ENCODE results near the gene ANO3.

The ANO3 gene

DNA sequence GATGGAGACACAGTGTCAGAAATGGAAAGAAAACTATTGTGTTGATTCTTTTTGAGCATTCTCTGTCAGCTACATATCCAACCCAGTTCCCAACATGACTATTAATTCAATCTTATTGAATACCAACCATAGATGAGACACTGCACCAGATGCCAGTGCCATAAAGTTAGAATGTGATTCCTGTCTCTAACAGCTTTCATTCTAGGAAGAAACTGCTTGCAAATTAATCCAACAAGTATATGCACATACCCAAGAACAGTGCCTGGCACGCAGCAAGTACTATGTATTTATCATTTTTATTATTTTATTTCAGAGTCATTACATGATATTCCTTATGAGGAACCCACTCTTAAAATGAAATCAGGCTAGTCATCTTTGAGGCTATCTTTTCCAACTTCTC lies 355.4 kb downstream of the ANO3 start:
- TF ChIP-seq ZNF274 (IDR thresholded peaks at IDR 0.05; ENCODE audit: low read depth, low read length) (no peak), SUZ12 (IDR thresholded peaks at IDR 0.05; ENCODE audit: extremely low read depth, insufficient read depth, insufficient read length) (no peak), YY1 (IDR thresholded peaks at IDR 0.05; ENCODE audit: insufficient read depth, insufficient read length) (no peak)
- Histone ChIP-seq H3K36me3 (ENCODE audit: insufficient read depth, insufficient read length, low read length) (no peaks in the 10 kb centered on the region), H3K4me3 (ENCODE audit: insufficient read length, low read depth) (no peak overlapping the region), H3K27me3 (ENCODE audit: insufficient read depth, insufficient read length) (no peaks in the 10 kb centered on the region), H3K9ac (ENCODE audit: insufficient read length, low read depth) (no peak overlapping the region), H3K4me1 (ENCODE audit: insufficient read depth, insufficient read length) (no peaks in the 10 kb centered on the region), H3K9me3 (ENCODE audit: insufficient read depth, low read length) (no peaks in the 10 kb centered on the region)
- no peak for DNase-seq (ENCODE audit: low read depth, low spot score)

DNA sequence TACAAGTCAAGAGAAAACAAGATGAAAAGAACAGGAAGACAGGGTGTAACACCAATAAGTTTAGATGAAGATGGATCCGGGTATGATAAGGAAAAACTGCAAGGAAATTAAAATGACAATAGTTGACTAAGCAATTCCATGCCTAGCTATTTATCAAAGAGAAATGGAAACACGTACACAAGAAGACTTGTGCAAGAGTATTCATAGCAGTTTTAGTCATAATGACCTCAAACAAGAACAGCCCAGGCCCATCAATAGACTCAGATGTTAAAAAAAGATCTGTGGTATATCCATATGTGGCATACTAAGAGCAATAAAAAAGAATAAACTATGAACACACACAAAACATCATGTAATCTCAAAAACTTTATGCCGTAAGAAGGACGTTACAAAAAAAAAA lies 356.8 kb downstream of the ANO3 start:
- TF ChIP-seq SUZ12 (IDR thresholded peaks at IDR 0.05; ENCODE audit: extremely low read depth, insufficient read depth, insufficient read length) = no peak
- TF ChIP-seq YY1 (IDR thresholded peaks at IDR 0.05; ENCODE audit: insufficient read depth, insufficient read length) = no peak
- no peak for TF ChIP-seq ZNF274 (IDR thresholded peaks at IDR 0.05; ENCODE audit: low read depth, low read length)
- no peaks in the 10 kb centered on the region for H3K27me3 ChIP-seq (ENCODE audit: insufficient read depth, insufficient read length)
- DNase-seq (ENCODE audit: low read depth, low spot score) = no peak
- no peaks in the 10 kb centered on the region for H3K9me3 ChIP-seq (ENCODE audit: insufficient read depth, low read length)
- no peaks in the 10 kb centered on the region for H3K36me3 ChIP-seq (ENCODE audit: insufficient read depth, insufficient read length, low read length)
- H3K9ac ChIP-seq (ENCODE audit: insufficient read length, low read depth) = no peak overlapping the region
- H3K4me3 ChIP-seq (ENCODE audit: insufficient read length, low read depth) = no peak overlapping the region
- no peaks in the 10 kb centered on the region for H3K4me1 ChIP-seq (ENCODE audit: insufficient read depth, insufficient read length)

DNA sequence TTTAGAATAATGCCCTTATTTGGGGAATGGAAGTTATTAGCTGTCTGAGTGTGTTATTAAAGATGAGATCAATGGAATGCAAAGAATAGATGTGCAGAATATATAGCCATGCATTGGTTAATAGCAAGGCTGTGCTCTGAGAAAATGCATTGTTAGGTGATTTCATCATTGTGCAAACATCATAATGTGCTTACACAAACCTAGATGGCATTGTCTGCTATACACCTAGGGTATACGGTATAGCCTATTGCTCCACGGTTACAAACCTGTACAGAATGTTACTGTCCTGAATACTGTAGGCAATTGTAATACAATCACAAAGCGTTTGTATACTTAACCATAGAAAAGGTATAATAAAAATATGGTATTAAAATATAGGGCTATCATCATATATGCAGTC lies 364.4 kb downstream of the ANO3 start:
- no peaks in the 10 kb centered on the region for H3K27me3 ChIP-seq (ENCODE audit: insufficient read depth, insufficient read length)
- no peak for DNase-seq (ENCODE audit: low read depth, low spot score)
- no peak overlapping the region for H3K4me3 ChIP-seq (ENCODE audit: insufficient read length, low read depth)
- no peaks in the 10 kb centered on the region for H3K9me3 ChIP-seq (ENCODE audit: insufficient read depth, low read length)
- H3K4me1 ChIP-seq (ENCODE audit: insufficient read depth, insufficient read length) = no peaks in the 10 kb centered on the region
- H3K9ac ChIP-seq (ENCODE audit: insufficient read length, low read depth) = no peak overlapping the region
- no peaks in the 10 kb centered on the region for H3K36me3 ChIP-seq (ENCODE audit: insufficient read depth, insufficient read length, low read length)
- TF ChIP-seq YY1 (IDR thresholded peaks at IDR 0.05; ENCODE audit: insufficient read depth, insufficient read length) (no peak), ZNF274 (IDR thresholded peaks at IDR 0.05; ENCODE audit: low read depth, low read length) (no peak), SUZ12 (IDR thresholded peaks at IDR 0.05; ENCODE audit: extremely low read depth, insufficient read depth, insufficient read length) (no peak)

DNA sequence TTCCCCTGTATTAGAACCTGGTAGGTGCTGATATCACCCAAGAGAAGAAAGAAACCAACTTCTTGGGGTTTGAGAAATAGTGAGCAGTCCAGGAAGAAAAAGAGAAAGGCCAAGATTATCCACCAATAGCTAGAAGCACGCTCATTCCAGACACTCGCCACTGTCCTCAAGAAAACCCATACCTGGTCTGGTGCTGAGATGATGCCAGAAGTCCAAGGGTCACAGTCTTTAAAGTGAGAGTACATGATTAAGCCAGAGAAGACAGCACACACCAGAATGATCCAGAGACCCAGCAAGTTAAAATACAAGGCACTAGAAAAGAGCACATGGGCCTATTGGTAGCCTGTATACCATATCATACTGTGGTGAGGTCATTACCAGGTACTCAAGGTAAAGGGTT lies 366.3 kb downstream of the ANO3 start:
- Histone ChIP-seq H3K4me3 (ENCODE audit: insufficient read length, low read depth) (no peak overlapping the region), H3K4me1 (ENCODE audit: insufficient read depth, insufficient read length) (no peaks in the 10 kb centered on the region), H3K36me3 (ENCODE audit: insufficient read depth, insufficient read length, low read length) (no peaks in the 10 kb centered on the region), H3K9ac (ENCODE audit: insufficient read length, low read depth) (no peak overlapping the region), H3K9me3 (ENCODE audit: insufficient read depth, low read length) (no peaks in the 10 kb centered on the region), H3K27me3 (ENCODE audit: insufficient read depth, insufficient read length) (no peaks in the 10 kb centered on the region)
- TF ChIP-seq ZNF274 (IDR thresholded peaks at IDR 0.05; ENCODE audit: low read depth, low read length) (no peak), SUZ12 (IDR thresholded peaks at IDR 0.05; ENCODE audit: extremely low read depth, insufficient read depth, insufficient read length) (no peak), YY1 (IDR thresholded peaks at IDR 0.05; ENCODE audit: insufficient read depth, insufficient read length) (no peak)
- DNase-seq (ENCODE audit: low read depth, low spot score) = no peak

DNA sequence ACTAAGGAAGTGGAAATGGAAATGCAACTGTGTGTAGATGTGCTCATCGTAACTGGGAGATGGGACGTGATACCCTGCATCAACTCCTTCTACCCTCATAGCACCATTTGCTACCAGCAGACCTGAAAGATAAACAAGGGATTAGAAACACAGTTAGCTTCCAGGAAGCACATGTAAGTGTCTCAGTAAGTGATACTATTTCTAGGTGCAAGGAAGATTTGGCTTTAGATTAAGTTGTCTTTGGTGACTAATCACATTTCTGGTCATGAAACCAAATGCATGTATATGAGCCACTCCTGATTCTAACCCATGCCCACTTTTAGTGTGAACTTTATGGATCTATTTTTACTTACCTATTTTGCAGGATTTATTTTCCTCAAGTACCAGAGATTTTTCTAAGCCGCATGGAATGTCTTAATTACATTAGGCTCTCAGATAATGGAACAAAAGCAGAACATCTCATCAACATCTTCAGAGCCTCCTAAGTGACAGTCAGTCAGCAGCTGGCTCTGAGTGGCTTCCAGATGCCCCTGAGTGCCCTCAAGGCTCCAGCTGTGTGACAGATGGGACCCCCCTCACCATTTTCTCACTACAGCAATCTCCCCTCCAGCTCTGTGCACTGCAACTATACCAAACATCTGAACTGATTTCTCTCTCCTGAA lies 368.8 kb downstream of the ANO3 start:
- H3K27me3 ChIP-seq (ENCODE audit: insufficient read depth, insufficient read length) = no peaks in the 10 kb centered on the region
- DNase-seq (ENCODE audit: low read depth, low spot score) = no peak

DNA sequence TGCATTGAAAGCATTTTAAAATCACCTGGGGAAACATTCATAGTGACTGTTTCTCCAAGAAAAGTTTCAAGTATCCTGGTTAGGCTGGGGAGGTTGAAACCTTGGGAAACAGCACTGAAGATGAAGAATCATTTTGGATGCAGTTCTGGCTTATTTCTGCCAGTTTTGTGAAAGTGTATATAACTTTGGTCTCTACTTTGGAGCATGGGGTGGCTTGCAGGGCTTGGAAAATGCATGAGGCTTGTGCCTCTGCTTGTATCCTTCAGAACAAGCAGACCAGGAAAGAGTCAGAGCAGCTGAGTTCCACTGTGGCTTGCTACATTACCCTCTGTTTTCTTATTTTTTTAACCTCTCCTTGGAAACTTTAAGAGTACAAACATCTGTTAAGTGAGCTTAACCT lies 370.5 kb downstream of the ANO3 start:
- Histone ChIP-seq H3K9ac (ENCODE audit: insufficient read length, low read depth) (no peak overlapping the region), H3K9me3 (ENCODE audit: insufficient read depth, low read length) (no peaks in the 10 kb centered on the region), H3K27me3 (ENCODE audit: insufficient read depth, insufficient read length) (no peaks in the 10 kb centered on the region), H3K4me3 (ENCODE audit: insufficient read length, low read depth) (no peak overlapping the region), H3K36me3 (ENCODE audit: insufficient read depth, insufficient read length, low read length) (no peaks in the 10 kb centered on the region), H3K4me1 (ENCODE audit: insufficient read depth, insufficient read length) (no peaks in the 10 kb centered on the region)
- no peak for DNase-seq (ENCODE audit: low read depth, low spot score)
- no peak for TF ChIP-seq ZNF274 (IDR thresholded peaks at IDR 0.05; ENCODE audit: low read depth, low read length)
- TF ChIP-seq YY1 (IDR thresholded peaks at IDR 0.05; ENCODE audit: insufficient read depth, insufficient read length) = no peak

More for the DNA sequence above, 368.8 kb downstream of the ANO3 start:
- no peaks in the 10 kb centered on the region for H3K36me3 ChIP-seq (ENCODE audit: insufficient read depth, insufficient read length, low read length)
- TF ChIP-seq SUZ12 (IDR thresholded peaks at IDR 0.05; ENCODE audit: extremely low read depth, insufficient read depth, insufficient read length) (no peak), ZNF274 (IDR thresholded peaks at IDR 0.05; ENCODE audit: low read depth, low read length) (no peak), YY1 (IDR thresholded peaks at IDR 0.05; ENCODE audit: insufficient read depth, insufficient read length) (no peak)
- H3K4me3 ChIP-seq (ENCODE audit: insufficient read length, low read depth) = no peak overlapping the region
- no peaks in the 10 kb centered on the region for H3K9me3 ChIP-seq (ENCODE audit: insufficient read depth, low read length)
- no peaks in the 10 kb centered on the region for H3K4me1 ChIP-seq (ENCODE audit: insufficient read depth, insufficient read length)
- H3K9ac ChIP-seq (ENCODE audit: insufficient read length, low read depth) = no peak overlapping the region

DNA sequence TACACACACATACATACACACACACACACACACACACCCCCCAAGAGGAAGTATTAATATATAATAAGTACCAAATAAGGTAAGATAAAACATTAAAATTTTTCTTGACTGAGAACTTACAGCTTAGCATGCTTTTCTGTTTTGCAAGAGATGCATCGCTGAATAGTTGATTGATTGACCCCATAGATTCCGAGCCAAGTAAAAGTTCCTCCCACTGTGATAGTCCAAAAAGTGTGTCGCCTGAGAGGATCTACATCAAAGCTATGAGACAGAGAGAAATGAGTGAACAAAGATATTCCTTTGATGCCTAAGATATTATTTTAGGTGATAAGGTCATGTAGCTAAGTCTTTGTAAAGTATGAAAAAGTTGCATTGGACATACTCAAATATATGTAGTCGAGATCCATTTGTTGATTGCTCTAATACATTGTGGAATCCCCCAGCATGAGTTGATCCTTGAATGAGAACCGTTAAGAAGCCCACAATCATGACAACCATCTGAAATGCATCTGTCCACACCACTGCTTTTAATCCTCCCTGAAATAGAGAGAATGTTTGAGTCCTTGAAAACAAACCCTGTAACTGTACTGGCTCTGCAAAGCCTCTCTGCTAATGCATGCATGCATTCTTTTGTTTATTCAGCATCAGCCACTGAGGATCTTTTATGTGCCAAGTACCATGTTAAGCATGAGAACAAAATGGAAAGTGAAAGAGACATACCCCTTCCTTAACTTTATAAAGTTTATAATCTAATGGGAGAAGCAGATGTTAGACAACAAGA lies 371.7 kb downstream of the ANO3 start:
- no peaks in the 10 kb centered on the region for H3K36me3 ChIP-seq (ENCODE audit: insufficient read depth, insufficient read length, low read length)
- no peaks in the 10 kb centered on the region for H3K4me1 ChIP-seq (ENCODE audit: insufficient read depth, insufficient read length)
- TF ChIP-seq SUZ12 (IDR thresholded peaks at IDR 0.05; ENCODE audit: extremely low read depth, insufficient read depth, insufficient read length) (no peak), YY1 (IDR thresholded peaks at IDR 0.05; ENCODE audit: insufficient read depth, insufficient read length) (no peak), ZNF274 (IDR thresholded peaks at IDR 0.05; ENCODE audit: low read depth, low read length) (no peak)
- H3K9ac ChIP-seq (ENCODE audit: insufficient read length, low read depth) = no peak overlapping the region
- no peaks in the 10 kb centered on the region for H3K27me3 ChIP-seq (ENCODE audit: insufficient read depth, insufficient read length)
- no peak for DNase-seq (ENCODE audit: low read depth, low spot score)
- H3K9me3 ChIP-seq (ENCODE audit: insufficient read depth, low read length) = no peaks in the 10 kb centered on the region
- no peak overlapping the region for H3K4me3 ChIP-seq (ENCODE audit: insufficient read length, low read depth)

Measured in NT2/D1 (cell line).